ENCODE data around the gene TAS2R41. TPM values are rescaled to one million over a fixed set of nuclear protein-coding genes. Genes with fewer than 3 reads are reported as not detected.

Gene TAS2R41, protein sequence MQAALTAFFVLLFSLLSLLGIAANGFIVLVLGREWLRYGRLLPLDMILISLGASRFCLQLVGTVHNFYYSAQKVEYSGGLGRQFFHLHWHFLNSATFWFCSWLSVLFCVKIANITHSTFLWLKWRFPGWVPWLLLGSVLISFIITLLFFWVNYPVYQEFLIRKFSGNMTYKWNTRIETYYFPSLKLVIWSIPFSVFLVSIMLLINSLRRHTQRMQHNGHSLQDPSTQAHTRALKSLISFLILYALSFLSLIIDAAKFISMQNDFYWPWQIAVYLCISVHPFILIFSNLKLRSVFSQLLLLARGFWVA
- 0.59 TPM for total RNA-seq
- polyA plus RNA-seq = not detected

DNA sequence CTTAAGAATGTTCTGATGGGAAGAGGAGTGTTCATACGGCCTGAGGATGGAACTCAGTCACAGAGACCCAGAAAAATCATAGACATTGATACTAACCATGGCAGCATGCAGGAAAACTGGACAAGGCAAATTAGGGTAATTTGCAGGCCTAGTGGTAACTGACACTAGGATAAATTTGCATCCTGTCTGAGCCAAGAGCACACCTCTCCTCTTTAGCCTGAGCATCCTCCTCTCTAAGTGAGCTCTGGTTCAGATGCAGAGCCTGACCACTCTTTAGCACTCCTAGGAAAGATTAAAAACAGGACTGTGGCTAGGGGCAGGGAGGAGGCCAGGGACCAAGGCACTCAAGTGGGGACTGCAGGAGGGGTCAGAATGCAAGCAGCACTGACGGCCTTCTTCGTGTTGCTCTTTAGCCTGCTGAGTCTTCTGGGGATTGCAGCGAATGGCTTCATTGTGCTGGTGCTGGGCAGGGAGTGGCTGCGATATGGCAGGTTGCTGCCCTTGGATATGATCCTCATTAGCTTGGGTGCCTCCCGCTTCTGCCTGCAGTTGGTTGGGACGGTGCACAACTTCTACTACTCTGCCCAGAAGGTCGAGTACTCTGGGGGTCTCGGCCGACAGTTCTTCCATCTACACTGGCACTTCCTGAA, at the start of gene TAS2R41:
TSS of gene TAS2R41 (plus strand) at position 373 of the 650 bp plus-strand sequence. CDS start at position 373, 0 bp downstream.
- H3K36me3 ChIP-seq (ENCODE audit: control insufficient read depth, insufficient read depth, low read length) = no peaks in the 10 kb centered on the region
- no peaks in the 10 kb centered on the region for H3K9me3 ChIP-seq (ENCODE audit: control insufficient read depth in 2 of 2, low read length in 2 of 2)
- H3K27me3 ChIP-seq (ENCODE audit: control insufficient read depth, insufficient read depth, low read length) = peaks cover 2% of the 10 kb centered on the region
- no peak for ATAC-seq (ENCODE audit: low read depth in 2 of 2)
- no peak for DNase-seq
- Mint-ChIP-seq H3K4me1 (peaks cover 6 to 15% (median 7%) of the 10 kb centered on the region in 4 donors), H3K27me3 (peaks cover 25% of the 10 kb centered on the region), H3K9me3 (peaks cover 0 to 4% (median 0%) of the 10 kb centered on the region in 7 donors), H3K27ac (peak within 1 kb of the TSS in 1 of 3 donors; percentile 54), H3K36me3 (no peaks in the 10 kb centered on the region), H3K4me3 (no peak within 1 kb of the TSS)
- no peak within 1 kb of the TSS for H3K27ac ChIP-seq (ENCODE audit: insufficient read depth, low read length, poor library complexity, severe bottlenecking)
- no peak within 1 kb of the TSS for H3K4me3 ChIP-seq (ENCODE audit: low read depth, low read length)
- no peaks in the 10 kb centered on the region for H3K4me1 ChIP-seq (ENCODE audit: control insufficient read depth, insufficient read depth, low read length, poor library complexity, severe bottlenecking)

DNA sequence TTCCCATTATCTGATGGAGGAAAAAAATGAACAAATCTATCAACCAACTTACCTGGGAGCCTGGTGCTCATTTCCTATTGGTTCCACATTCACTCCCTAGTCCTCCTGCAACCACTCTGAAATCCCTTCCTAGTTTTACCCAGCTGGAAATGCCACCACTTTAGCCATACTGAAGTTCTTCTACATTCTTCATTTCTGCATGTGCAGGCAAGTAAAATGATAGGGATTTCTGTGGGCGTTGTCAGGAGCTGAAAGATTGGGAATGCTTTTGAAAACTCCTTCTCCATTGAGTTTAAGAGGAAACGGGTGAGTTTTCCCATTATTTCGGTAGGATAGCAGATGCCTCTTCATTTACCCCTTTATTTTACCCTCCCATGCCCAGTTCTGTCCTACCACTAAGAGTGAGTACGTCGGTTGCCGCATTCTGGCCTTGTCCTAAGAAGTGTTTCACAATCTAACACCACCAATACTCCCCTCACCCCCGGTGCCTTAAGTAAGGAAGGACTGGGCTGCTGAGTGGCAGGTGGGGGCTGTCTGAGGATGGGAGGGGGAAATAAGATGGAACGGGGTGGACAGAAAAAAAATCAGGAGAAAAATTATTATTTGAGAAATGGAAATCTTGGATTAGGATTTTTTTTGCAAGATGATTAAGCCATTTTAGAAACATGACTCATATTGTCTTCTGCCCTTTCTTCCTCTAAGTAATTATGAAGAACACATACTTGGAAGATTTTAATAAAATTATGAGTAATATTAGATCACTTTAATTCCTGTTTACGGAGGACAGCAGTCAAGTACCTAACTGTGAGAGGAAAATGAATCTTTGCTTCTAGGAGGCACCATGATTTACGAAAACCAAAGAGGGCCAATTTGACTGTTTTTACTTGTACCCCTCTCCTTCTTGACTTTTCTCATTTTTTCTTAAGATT, 47.6 kb upstream of the TAS2R41 start:
- peaks cover 4% of the 10 kb centered on the region for H3K36me3 Mint-ChIP-seq
- no peak for ATAC-seq (ENCODE audit: low read depth in 2 of 2)

DNA sequence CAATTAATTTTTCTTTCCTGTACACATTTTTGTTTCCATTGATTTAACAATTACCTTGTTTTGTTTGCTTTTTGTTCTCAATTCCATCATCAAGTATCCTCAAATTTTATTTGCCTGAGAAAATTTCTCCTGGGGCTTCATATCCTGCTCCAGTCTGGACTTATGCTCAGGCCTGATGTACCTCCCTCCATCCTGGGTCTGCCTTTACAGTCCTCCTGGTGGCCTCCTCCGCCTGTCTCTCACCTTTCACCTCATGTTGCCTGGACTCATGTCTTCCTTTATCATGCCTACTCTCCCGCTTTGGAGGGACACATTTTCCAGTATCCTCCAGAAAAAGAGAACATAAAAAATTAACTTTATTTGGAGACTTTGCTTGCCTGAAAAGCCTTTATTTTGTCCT, 46.6 kb upstream of the TAS2R41 start:
- no peak for ATAC-seq (ENCODE audit: low read depth in 2 of 2)
- H3K4me1 Mint-ChIP-seq = peaks cover 0 to 6% (median 4%) of the 10 kb centered on the region in 4 donors
- DNase-seq = no peak
- Histone ChIP-seq H3K9me3 (ENCODE audit: control insufficient read depth in 2 of 2, low read length in 2 of 2) (no peaks in the 10 kb centered on the region), H3K27ac (ENCODE audit: insufficient read depth, low read length, poor library complexity, severe bottlenecking) (no peak overlapping the region), H3K4me1 (ENCODE audit: control insufficient read depth, insufficient read depth, low read length, poor library complexity, severe bottlenecking) (no peaks in the 10 kb centered on the region), H3K4me3 (ENCODE audit: low read depth, low read length) (no peak overlapping the region), H3K36me3 (ENCODE audit: control insufficient read depth, insufficient read depth, low read length) (no peaks in the 10 kb centered on the region), H3K27me3 (ENCODE audit: control insufficient read depth, insufficient read depth, low read length) (peaks cover 1% of the 10 kb centered on the region)
- peaks cover 49% of the 10 kb centered on the region for H3K27me3 Mint-ChIP-seq
- no peak overlapping the region for H3K4me3 Mint-ChIP-seq
- H3K36me3 Mint-ChIP-seq = peaks cover 7% of the 10 kb centered on the region
- no peaks in the 10 kb centered on the region for H3K9me3 Mint-ChIP-seq
- H3K27ac Mint-ChIP-seq = no peak overlapping the region

More for the DNA sequence above, 47.6 kb upstream of the TAS2R41 start:
- H3K36me3 ChIP-seq (ENCODE audit: control insufficient read depth, insufficient read depth, low read length) = no peaks in the 10 kb centered on the region
- peak overlapping the region in 1 of 4 donors; percentile 15 for H3K4me3 Mint-ChIP-seq
- DNase-seq = no peak
- no peaks in the 10 kb centered on the region for H3K4me1 ChIP-seq (ENCODE audit: control insufficient read depth, insufficient read depth, low read length, poor library complexity, severe bottlenecking)
- no peak overlapping the region for H3K27ac ChIP-seq (ENCODE audit: insufficient read depth, low read length, poor library complexity, severe bottlenecking)
- H3K27me3 ChIP-seq (ENCODE audit: control insufficient read depth, insufficient read depth, low read length) = peaks cover 1% of the 10 kb centered on the region
- no peak overlapping the region for H3K27ac Mint-ChIP-seq
- H3K27me3 Mint-ChIP-seq = peaks cover 47% of the 10 kb centered on the region
- no peaks in the 10 kb centered on the region for H3K9me3 ChIP-seq (ENCODE audit: control insufficient read depth in 2 of 2, low read length in 2 of 2)
- no peaks in the 10 kb centered on the region for H3K9me3 Mint-ChIP-seq
- H3K4me1 Mint-ChIP-seq = peaks cover 0 to 6% (median 4%) of the 10 kb centered on the region in 4 donors
- no peak overlapping the region for H3K4me3 ChIP-seq (ENCODE audit: low read depth, low read length)

DNA sequence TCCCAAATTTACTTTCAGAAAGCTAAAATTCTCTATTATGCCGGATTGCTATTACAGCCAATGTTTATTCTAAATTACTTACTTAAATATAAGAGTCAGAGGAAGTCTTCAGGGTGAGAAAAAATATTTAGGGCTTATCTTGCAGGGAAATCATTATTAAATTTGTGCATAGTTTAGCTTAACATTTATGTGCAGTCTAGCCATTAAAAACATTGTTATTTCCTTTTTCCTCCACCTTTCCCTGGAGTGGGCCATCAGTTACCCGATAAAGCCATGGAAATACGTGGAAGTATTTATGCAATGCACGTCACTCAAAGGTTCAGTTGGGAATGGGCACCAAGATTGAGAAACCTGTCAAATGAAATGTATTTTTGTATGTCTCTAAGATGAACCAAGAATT, 43.9 kb upstream of the TAS2R41 start:
- H3K27ac ChIP-seq (ENCODE audit: insufficient read depth, low read length, poor library complexity, severe bottlenecking) = no peak overlapping the region
- peaks cover 1% of the 10 kb centered on the region for H3K27me3 ChIP-seq (ENCODE audit: control insufficient read depth, insufficient read depth, low read length)
- H3K4me3 ChIP-seq (ENCODE audit: low read depth, low read length) = no peak overlapping the region
- no peaks in the 10 kb centered on the region for H3K36me3 ChIP-seq (ENCODE audit: control insufficient read depth, insufficient read depth, low read length)
- Mint-ChIP-seq H3K9me3 (no peaks in the 10 kb centered on the region), H3K4me3 (no peak overlapping the region), H3K27ac (no peak overlapping the region), H3K4me1 (peaks cover 4 to 24% (median 11%) of the 10 kb centered on the region in 4 donors), H3K27me3 (peaks cover 44% of the 10 kb centered on the region), H3K36me3 (peaks cover 6% of the 10 kb centered on the region)
- H3K4me1 ChIP-seq (ENCODE audit: control insufficient read depth, insufficient read depth, low read length, poor library complexity, severe bottlenecking) = no peaks in the 10 kb centered on the region
- H3K9me3 ChIP-seq (ENCODE audit: control insufficient read depth in 2 of 2, low read length in 2 of 2) = no peaks in the 10 kb centered on the region
- ATAC-seq (ENCODE audit: low read depth in 2 of 2) (no peak), DNase-seq (no peak)

DNA sequence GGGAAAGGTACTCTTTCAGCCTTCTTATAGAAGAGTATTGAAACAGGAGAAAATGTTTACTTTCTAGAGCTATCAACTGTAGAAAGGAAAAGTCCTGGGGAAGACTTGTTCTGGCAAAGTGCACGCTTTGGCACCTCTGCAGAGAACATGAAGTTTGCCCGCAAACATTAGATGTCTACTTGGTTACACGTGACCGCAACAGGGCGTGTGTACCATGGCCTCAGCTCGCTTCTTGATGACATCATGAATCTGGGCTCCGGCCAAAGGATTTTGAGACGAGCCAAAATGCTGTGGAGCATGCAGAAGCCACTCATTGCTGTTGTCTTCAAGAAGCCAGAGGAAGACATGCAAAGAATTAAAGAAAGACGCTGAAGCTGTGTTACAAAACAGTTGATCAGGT, 43.0 kb upstream of the TAS2R41 start:
- ATAC-seq (ENCODE audit: low read depth in 2 of 2) (no peak), DNase-seq (no peak)
- peaks cover 8% of the 10 kb centered on the region for H3K36me3 Mint-ChIP-seq
- H3K27me3 ChIP-seq (ENCODE audit: control insufficient read depth, insufficient read depth, low read length) = peaks cover 1% of the 10 kb centered on the region
- no peaks in the 10 kb centered on the region for H3K4me1 ChIP-seq (ENCODE audit: control insufficient read depth, insufficient read depth, low read length, poor library complexity, severe bottlenecking)
- H3K9me3 Mint-ChIP-seq = no peaks in the 10 kb centered on the region
- H3K4me1 Mint-ChIP-seq = peaks cover 4 to 26% (median 12%) of the 10 kb centered on the region in 4 donors
- no peaks in the 10 kb centered on the region for H3K36me3 ChIP-seq (ENCODE audit: control insufficient read depth, insufficient read depth, low read length)
- H3K27ac Mint-ChIP-seq = no peak overlapping the region
- no peaks in the 10 kb centered on the region for H3K9me3 ChIP-seq (ENCODE audit: control insufficient read depth in 2 of 2, low read length in 2 of 2)
- peaks cover 46% of the 10 kb centered on the region for H3K27me3 Mint-ChIP-seq
- no peak overlapping the region for H3K4me3 ChIP-seq (ENCODE audit: low read depth, low read length)
- no peak overlapping the region for H3K4me3 Mint-ChIP-seq
- H3K27ac ChIP-seq (ENCODE audit: insufficient read depth, low read length, poor library complexity, severe bottlenecking) = no peak overlapping the region

DNA sequence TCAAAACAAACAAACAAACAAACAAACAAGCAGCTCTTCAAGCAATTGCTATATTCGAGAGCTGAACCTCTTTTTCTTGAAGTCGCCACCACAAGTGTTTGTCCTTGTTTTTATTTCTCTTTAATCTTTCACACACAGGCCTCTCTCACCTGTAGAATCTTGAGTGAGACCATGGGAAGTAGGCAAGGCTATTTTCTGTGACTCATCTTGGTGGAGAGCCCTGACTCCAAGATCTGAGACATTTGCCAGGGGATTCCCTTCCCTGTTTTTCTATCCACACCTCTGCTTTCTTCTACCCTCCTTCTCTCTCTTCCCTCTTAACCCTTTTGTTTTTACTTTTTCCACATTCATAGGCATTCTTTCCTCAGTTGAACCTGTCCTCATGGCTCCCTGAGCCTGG, 42.4 kb upstream of the TAS2R41 start:
- Mint-ChIP-seq H3K4me3 (no peak overlapping the region), H3K27me3 (peaks cover 48% of the 10 kb centered on the region), H3K27ac (no peak overlapping the region), H3K4me1 (peaks cover 4 to 26% (median 13%) of the 10 kb centered on the region in 4 donors), H3K9me3 (no peaks in the 10 kb centered on the region), H3K36me3 (peaks cover 11% of the 10 kb centered on the region)
- H3K9me3 ChIP-seq (ENCODE audit: control insufficient read depth in 2 of 2, low read length in 2 of 2) = no peaks in the 10 kb centered on the region
- H3K4me1 ChIP-seq (ENCODE audit: control insufficient read depth, insufficient read depth, low read length, poor library complexity, severe bottlenecking) = no peaks in the 10 kb centered on the region
- ATAC-seq (ENCODE audit: low read depth in 2 of 2) = no peak
- DNase-seq = no peak
- no peak overlapping the region for H3K4me3 ChIP-seq (ENCODE audit: low read depth, low read length)
- H3K27me3 ChIP-seq (ENCODE audit: control insufficient read depth, insufficient read depth, low read length) = peaks cover 1% of the 10 kb centered on the region
- no peaks in the 10 kb centered on the region for H3K36me3 ChIP-seq (ENCODE audit: control insufficient read depth, insufficient read depth, low read length)
- H3K27ac ChIP-seq (ENCODE audit: insufficient read depth, low read length, poor library complexity, severe bottlenecking) = no peak overlapping the region

DNA sequence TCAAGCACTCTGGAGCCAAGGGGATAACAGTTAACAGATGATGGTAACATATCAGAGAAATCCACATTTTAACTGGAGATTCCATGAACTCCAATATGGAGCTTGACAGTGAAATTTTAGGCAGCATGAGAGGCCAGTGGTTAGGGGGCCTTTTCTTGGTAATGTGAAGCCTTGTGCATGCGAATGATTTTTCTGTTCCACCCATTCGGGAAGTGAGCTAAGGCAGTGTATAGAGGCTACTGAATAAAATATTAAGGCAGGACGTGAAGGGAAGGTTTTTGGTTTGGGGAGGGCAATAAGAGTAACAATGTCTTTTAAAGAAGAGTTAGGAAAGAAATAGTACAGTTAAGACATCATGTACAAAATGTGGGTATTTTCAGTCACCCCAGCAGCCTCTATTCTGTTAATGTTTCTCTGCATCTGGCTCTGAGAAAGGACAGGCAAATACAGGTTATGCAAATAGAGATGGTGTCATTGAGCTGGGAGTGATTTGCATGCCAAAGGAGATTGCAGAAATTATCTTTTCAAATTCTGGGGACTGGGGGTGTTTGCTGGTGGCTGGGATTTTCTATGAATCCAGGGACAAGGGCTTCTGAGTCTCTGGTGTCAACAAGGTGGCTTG, 41.2 kb upstream of the TAS2R41 start:
- H3K4me3 Mint-ChIP-seq = no peak overlapping the region
- no peak overlapping the region for H3K4me3 ChIP-seq (ENCODE audit: low read depth, low read length)
- no peak overlapping the region for H3K27ac Mint-ChIP-seq
- H3K36me3 Mint-ChIP-seq = peaks cover 11% of the 10 kb centered on the region
- DNase-seq (no peak), ATAC-seq (ENCODE audit: low read depth in 2 of 2) (no peak)
- H3K27me3 ChIP-seq (ENCODE audit: control insufficient read depth, insufficient read depth, low read length) = peaks cover 1% of the 10 kb centered on the region
- no peak overlapping the region for H3K27ac ChIP-seq (ENCODE audit: insufficient read depth, low read length, poor library complexity, severe bottlenecking)
- peaks cover 4 to 26% (median 13%) of the 10 kb centered on the region in 4 donors for H3K4me1 Mint-ChIP-seq
- H3K4me1 ChIP-seq (ENCODE audit: control insufficient read depth, insufficient read depth, low read length, poor library complexity, severe bottlenecking) = no peaks in the 10 kb centered on the region
- no peaks in the 10 kb centered on the region for H3K36me3 ChIP-seq (ENCODE audit: control insufficient read depth, insufficient read depth, low read length)
- H3K27me3 Mint-ChIP-seq = peaks cover 37% of the 10 kb centered on the region
- H3K9me3 Mint-ChIP-seq = no peaks in the 10 kb centered on the region
- no peaks in the 10 kb centered on the region for H3K9me3 ChIP-seq (ENCODE audit: control insufficient read depth in 2 of 2, low read length in 2 of 2)
